NOMO-1 treated with DMSO at 0.1 percent for 48 hours (cell line): ENCODE data around the gene IFNA21.
"Not testable (repeated sequence)": the region's sequence is repeated elsewhere in the genome, so short reads cannot be mapped to it uniquely, and the experiment has no call there.

Experiments
- DNase-seq: peaks from one replicate; lab custom pipeline; 2025; ENCODE audit not compliant: unreplicated experiment; lab: John Stamatoyannopoulos, UW

IFNA21 gene

GRCh38 chr9:21166560-21166959, at the start of gene IFNA21:
Gene IFNA21, minus strand, starts transcription at chr9:21166660. Its CDS starts 48 bp downstream, at chr9:21166612.
- not testable (repeated sequence) for DNase-seq

GRCh38 chr9:21213411-21214326, 47.2 kb upstream of the IFNA21 start:
- DNase-seq, result not testable (repeated sequence)

- DNase-seq, result not testable (repeated sequence)
These were observed 45.7 kb upstream of the IFNA21 start for GRCh38 chr9:21212160-21212559.

- not testable (repeated sequence) for DNase-seq
These were observed 44.3 kb upstream of the IFNA21 start for GRCh38 chr9:21210782-21211181.

- no peak for DNase-seq
These were observed 43.9 kb upstream of the IFNA21 start for GRCh38 chr9:21210311-21210710.

GRCh38 chr9:21207043-21207442, 40.6 kb upstream of the IFNA21 start, which contains the start of gene IFNA10:
Gene IFNA10, minus strand, starts transcription at chr9:21207143. Its CDS starts 46 bp downstream, at chr9:21207097.
- DNase-seq, result not testable (repeated sequence)

GRCh38 chr9:21205204-21205603, 38.7 kb upstream of the IFNA21 start:
- DNase-seq, result no peak

- not testable (repeated sequence) for DNase-seq
These were observed 35.6 kb upstream of the IFNA21 start, which contains the start of gene IFNA7 for GRCh38 chr9:21202105-21202504. Gene IFNA7, minus strand, starts transcription at chr9:21202205. Its CDS starts 40 bp downstream, at chr9:21202165.

GRCh38 chr9:21194867-21195776, 28.7 kb upstream of the IFNA21 start:
- DNase-seq, result not testable (repeated sequence)

- not testable (repeated sequence) for DNase-seq
These were observed 21.0 kb upstream of the IFNA21 start, which contains the start of gene IFNA4 for GRCh38 chr9:21187487-21187886. Gene IFNA4, minus strand, starts transcription at chr9:21187587. Its CDS starts 56 bp downstream, at chr9:21187531.

GRCh38 chr9:21182810-21183736, 16.6 kb upstream of the IFNA21 start:
- DNase-seq, result not testable (repeated sequence)

- DNase-seq, result no peak
These were observed 8.2 kb upstream of the IFNA21 start for GRCh38 chr9:21174671-21175070.

GRCh38 chr9:21172156-21172555, 5.7 kb upstream of the IFNA21 start:
- DNase-seq, result no peak

- no peak for DNase-seq
These were observed 4.9 kb upstream of the IFNA21 start for GRCh38 chr9:21171351-21171750.

- DNase-seq, result no peak
These were observed 944 bp downstream of the IFNA21 start for GRCh38 chr9:21165516-21165915.

GRCh38 chr9:21160178-21160577, 6.3 kb downstream of the IFNA21 start:
- no peak for DNase-seq

- no peak for DNase-seq
These were observed 11.0 kb downstream of the IFNA21 start for GRCh38 chr9:21155501-21155900.

GRCh38 chr9:21154018-21154608, 12.3 kb downstream of the IFNA21 start:
- no peak for DNase-seq

GRCh38 chr9:21153336-21154017, 13.0 kb downstream of the IFNA21 start:
- no peak for DNase-seq
